CD1c-positive myeloid dendritic cell (primary cell): ENCODE data around the gene HLCS.
A peak's percentile ranks its signal among the peaks of the same experiment; 100 is the strongest.

Source experiments
- DNase-seq: peaks from one replicate; pipeline ENCODE4 v3.0.0-alpha.2; 2016; ENCODE audit errors: extremely low spot score

HLCS gene

DNA sequence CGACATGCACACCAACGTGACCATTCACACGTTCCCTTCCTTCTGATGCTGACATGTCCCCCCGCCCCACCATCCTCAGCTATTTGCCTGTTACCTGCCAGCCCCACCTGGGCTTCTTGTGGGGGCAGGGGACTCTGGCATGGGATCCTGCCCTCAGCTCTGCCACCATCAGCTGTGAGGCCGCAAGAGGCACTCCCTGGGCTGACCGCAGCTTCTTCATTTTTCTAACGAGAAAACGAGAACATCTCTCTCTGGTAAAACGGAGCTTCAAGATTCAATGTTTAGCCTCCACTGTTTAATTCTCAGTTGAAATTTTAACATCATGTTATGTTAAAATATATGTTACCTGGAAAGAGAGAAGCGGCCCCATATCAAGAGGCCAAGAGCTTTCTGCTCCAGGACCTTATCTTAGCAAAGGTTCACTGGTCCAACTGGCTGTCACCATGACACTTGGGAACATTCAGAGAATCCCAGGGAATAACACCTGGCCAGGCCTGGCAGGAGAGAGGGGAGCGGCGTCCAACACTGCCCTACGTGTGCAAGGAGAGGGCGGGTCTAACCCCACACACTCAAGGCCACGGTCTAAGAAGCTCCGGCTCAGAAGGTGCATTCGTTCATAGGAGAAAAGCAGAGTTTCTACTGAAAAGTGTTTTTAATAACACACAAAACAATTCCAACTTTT, 51.3 kb downstream of the HLCS start:
- no peak for DNase-seq

- DNase-seq = no peak
These were observed 52.0 kb downstream of the HLCS start for GRCh38 chr21:36914244-36915013.

- DNase-seq = no peak
These were observed 53.0 kb downstream of the HLCS start for GRCh38 chr21:36913247-36914169.

- DNase-seq = no peak
These were observed 55.7 kb downstream of the HLCS start for GRCh38 chr21:36910581-36911307.

DNA sequence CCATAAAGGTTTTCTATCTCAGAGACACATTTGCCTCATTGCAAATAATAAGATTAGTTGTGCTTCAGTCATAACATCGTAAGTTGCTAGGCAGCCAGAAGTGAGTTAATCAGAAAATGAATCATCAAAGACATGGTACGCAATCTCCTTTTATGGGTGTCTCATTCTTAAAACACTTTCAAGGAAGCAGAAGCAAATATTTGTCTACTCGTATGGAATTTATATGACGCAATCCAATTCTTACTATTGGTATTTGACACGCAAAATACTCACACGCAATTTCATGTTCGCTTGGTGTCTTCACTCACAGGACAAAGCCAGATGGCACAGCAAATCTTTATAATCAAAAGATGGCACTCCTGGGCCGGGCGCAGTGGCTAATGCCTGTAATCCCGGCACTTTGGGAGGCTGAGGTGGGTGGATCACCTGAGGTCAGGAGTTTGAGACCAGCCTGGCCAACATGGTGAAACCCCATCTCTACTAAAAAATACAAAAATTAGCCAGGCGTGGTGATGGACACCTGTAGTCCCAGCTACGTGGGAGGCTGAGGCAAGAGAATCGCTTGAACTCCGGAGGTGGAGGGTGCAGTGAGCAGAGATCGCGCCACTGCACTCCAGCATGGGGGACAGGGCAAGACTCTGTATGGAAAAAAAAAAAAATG, 56.4 kb downstream of the HLCS start:
- peak; percentile 80 for DNase-seq

DNA sequence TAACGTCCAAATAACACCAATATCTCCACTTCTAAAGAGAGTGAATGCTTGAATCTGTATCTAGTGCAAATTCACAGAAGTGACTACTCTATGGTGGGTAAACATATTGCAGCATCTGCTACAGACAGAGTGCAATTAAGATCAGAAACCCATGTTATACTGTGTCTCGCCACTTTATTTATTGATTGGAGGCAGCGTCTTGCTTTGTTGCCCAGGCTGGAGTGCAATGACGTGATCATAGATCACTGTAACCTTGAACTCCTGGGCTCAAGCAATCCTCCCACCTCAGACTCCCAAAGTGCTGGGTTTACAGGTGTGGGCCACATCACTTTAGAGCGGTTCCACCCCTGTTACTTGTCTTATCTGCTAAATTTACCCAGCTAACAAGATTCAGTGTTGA, 57.0 kb downstream of the HLCS start:
- no peak for DNase-seq

- no peak for DNase-seq
These were observed 58.1 kb downstream of the HLCS start for GRCh38 chr21:36908260-36908908.

GRCh38 chr21:36904093-36904666, 62.3 kb downstream of the HLCS start:
- no peak for DNase-seq

DNA sequence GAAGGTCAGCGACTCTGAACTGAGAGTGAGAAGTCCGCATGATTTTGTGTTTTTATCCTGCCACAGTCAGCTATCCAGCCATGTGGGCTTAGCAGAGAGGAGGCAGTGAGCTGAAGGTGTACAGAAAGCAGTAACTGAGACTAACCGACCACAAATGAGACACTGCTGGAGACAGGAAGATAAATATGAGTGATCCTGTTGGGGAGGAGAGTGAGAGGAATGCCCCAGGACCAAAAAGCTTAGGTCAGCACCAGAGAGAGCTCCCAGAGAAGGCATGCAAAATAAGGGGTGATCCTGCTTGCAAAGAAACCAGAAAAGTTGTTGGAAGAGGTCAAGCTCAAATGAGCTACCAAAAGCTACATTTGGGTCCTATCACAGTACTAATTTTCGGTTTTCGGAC, 63.7 kb downstream of the HLCS start:
- no peak for DNase-seq

- DNase-seq = no peak
These were observed 64.1 kb downstream of the HLCS start for GRCh38 chr21:36902331-36902730.

GRCh38 chr21:36901575-36901974, 64.9 kb downstream of the HLCS start:
- no peak for DNase-seq

- no peak for DNase-seq
These were observed 72.9 kb downstream of the HLCS start for GRCh38 chr21:36893581-36893980.

- no peak for DNase-seq
These were observed 74.3 kb downstream of the HLCS start for GRCh38 chr21:36892201-36892600.

DNA sequence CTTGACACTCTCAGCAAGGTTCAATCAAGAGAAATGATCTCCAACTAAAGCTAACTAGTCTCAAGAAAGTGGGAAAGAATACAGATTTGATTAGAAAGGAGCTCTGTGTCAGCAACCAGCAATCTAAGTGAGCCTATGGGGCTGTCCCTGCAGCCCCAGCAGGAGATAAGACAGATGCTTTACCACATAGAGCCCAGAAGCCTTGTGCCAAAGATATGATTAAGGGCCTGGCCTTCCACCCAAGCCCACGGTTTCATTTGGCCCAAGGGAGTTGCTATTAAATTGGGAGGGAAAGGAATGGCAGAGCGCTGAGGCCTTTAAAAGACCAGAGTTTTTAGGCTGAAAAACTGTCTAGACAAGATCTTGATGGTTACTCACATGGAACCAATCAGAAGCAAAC, 74.8 kb downstream of the HLCS start:
- no peak for DNase-seq

DNA sequence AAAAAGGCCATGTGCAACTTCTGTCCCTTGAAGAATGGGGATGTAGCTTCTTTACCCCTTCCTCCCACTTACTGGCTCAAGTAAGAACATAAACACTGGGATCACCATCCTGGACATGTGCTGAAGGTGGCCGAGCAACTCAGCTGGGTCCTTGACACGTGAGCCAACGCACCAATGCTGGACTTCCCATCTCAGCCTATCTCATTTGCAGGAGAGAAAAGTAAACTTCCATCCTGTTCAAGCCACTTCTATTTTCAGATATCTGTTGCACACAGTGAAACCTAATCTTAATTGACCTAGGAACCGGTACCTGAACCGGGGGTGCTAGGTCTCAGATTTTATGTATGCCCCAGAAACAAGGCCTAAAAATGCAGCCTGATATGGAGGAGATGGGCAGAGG, 75.3 kb downstream of the HLCS start:
- DNase-seq = no peak

- no peak for DNase-seq
These were observed 76.4 kb downstream of the HLCS start for GRCh38 chr21:36890086-36890485.

- no peak for DNase-seq
These were observed 77.1 kb downstream of the HLCS start for GRCh38 chr21:36889401-36889800.

DNA sequence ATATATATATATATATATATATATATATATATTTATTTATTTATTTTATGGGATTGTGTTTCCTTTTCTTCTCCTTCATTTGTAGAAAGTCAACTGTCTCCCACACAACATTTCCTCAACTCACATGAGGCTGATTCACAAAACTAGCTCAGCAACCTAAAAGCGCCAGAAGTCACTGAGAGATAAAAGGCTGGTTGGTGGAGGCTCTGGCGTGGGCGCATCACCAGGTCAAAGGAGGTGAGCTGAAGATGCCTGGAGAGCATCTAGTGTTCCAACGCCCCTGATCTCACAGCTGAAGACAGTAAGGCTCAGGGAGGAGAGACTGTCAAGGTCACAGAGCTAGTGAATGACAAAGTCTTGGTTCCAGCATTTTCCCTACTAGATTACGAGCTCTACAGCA, 78.0 kb downstream of the HLCS start:
- no peak for DNase-seq

DNA sequence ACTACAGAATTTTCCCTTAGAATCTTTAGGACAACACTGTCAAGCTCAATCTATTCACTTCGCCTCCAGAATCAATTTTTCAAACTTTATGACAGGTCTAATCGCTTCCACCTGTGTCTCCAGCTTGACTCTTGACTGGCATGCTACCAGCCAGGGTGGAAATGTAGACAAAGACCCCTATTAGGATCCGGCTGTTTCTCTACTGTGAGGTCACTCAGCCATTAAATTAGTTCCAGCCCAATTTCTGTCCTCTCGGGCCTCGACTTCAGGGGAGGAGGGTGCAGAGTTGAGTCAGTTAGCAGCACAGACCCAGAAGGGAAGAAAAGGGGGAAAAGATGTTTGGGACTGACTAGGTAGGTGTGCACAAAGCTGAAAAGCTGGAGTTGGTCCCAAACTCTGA, 78.5 kb downstream of the HLCS start:
- no peak for DNase-seq
